GM10266 (cell line): ENCODE results near the gene ADAMTS14.

Experiments
- DNase-seq: peaks from one replicate; pipeline ENCODE4 v3.0.0; 2012; ENCODE audit errors: extremely low spot score
- TF ChIP-seq, protein P1 (sequence below): IDR thresholded peaks from 2 replicates; pipeline ENCODE4 v1.5.1; 2012; ENCODE audit warnings: mild to moderate bottlenecking, low read depth; ENCODE audit not compliant: control insufficient read depth, insufficient read depth; ENCODE audit errors: missing control alignments

Gene ADAMTS14

GRCh38 chr10:70803775-70804420 is 131.6 kb downstream of the ADAMTS14 start:
- no peak for DNase-seq
- TF ChIP-seq, protein P1, sequence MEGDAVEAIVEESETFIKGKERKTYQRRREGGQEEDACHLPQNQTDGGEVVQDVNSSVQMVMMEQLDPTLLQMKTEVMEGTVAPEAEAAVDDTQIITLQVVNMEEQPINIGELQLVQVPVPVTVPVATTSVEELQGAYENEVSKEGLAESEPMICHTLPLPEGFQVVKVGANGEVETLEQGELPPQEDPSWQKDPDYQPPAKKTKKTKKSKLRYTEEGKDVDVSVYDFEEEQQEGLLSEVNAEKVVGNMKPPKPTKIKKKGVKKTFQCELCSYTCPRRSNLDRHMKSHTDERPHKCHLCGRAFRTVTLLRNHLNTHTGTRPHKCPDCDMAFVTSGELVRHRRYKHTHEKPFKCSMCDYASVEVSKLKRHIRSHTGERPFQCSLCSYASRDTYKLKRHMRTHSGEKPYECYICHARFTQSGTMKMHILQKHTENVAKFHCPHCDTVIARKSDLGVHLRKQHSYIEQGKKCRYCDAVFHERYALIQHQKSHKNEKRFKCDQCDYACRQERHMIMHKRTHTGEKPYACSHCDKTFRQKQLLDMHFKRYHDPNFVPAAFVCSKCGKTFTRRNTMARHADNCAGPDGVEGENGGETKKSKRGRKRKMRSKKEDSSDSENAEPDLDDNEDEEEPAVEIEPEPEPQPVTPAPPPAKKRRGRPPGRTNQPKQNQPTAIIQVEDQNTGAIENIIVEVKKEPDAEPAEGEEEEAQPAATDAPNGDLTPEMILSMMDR: no peak

GRCh38 chr10:70804421-70804808 is 132.1 kb downstream of the ADAMTS14 start:
- TF ChIP-seq, protein P1: no peak
- no peak for DNase-seq

- TF ChIP-seq, protein P1: no peak
- no peak for DNase-seq
Measured at GRCh38 chr10:70805619-70806215, 133.4 kb downstream of the ADAMTS14 start.

- no peak for DNase-seq
- TF ChIP-seq, protein P1: no peak
Measured at GRCh38 chr10:70806841-70807240, 134.5 kb downstream of the ADAMTS14 start.

GRCh38 chr10:70807556-70807955 is 135.2 kb downstream of the ADAMTS14 start:
- TF ChIP-seq, protein P1: no peak
- DNase-seq: no peak

GRCh38 chr10:70809011-70809611 is 136.8 kb downstream of the ADAMTS14 start:
- TF ChIP-seq, protein P1: no peak
- no peak for DNase-seq

- DNase-seq: no peak
- TF ChIP-seq, protein P1: no peak
Measured at GRCh38 chr10:70809726-70810125, 137.4 kb downstream of the ADAMTS14 start.
